Vagina (tissue), 2 donors: ENCODE results near the gene ATP2B2. TPM values are rescaled to one million over a fixed set of nuclear protein-coding genes. Genes with fewer than 3 reads are reported as not detected.

Source experiments
- DNase-seq, 2 donors: peaks; one replicate each; pipeline ENCODE4 v3.0.0-alpha.2; 2017; ENCODE audit errors: extremely low spot score in 2 of 2
- H3K27ac ChIP-seq: fragments of 200-600 bp; sonication (generic); one replicate; pipeline ENCODE4 v1.5.1; 2019
- H3K27me3 ChIP-seq: fragments of 200-600 bp; sonication (generic); one replicate; pipeline ENCODE4 v1.5.1; 2019
- H3K36me3 ChIP-seq, 2 donors: fragments of 200-600 bp; sonication (generic); one replicate each; pipeline ENCODE4 v1.5.1; 2017 to 2019
- H3K4me1 ChIP-seq: fragments of 200-600 bp; sonication (generic); one replicate; pipeline ENCODE4 v1.5.1; 2019
- H3K4me3 ChIP-seq, 2 donors: fragments of 200-600 bp; sonication (generic); 1 replicate in 1 of 2; 2 replicates in 1 of 2; pipeline ENCODE4 v1.5.1; 2016 to 2019
- H3K9me3 ChIP-seq: fragments of 200-600 bp; sonication (generic); one replicate; pipeline ENCODE4 v1.5.1; 2019
- CTCF ChIP-seq, 3 experiments: fragments of 450-650 bp in 2 of 3; fragments of 200-600 bp in 1 of 3; sonication (generic) in 1 of 3; IDR thresholded peaks; one replicate each; pipeline ENCODE4 v1.5.1; 2017 to 2019; ENCODE audit warnings: antibody characterized with exemption in 3 of 3, mild to moderate bottlenecking in 2 of 3, moderate library complexity in 2 of 3
- POLR2A ChIP-seq, 2 donors: fragments of 450-650 bp; IDR thresholded peaks; one replicate each; pipeline ENCODE4 v1.6.1; 2017; ENCODE audit warnings: antibody characterized with exemption in 2 of 2, mild to moderate bottlenecking in 2 of 2, moderate library complexity in 2 of 2
- POLR2AphosphoS5 ChIP-seq, 2 donors: sonication (generic); formaldehyde crosslinking; IDR thresholded peaks; one replicate each; pipeline ENCODE4 v1.9.0; 2017; ENCODE audit warnings: antibody characterized with exemption in 2 of 2, mild to moderate bottlenecking in 2 of 2, low read depth in 1 of 2; ENCODE audit not compliant: insufficient read depth in 1 of 2
- intact Hi-C: fragments of 100-400 bp; cut with DNase I; formaldehyde crosslinking; loops from one replicate; pipeline ENCODE4 v1.15.1; 2023
- total RNA-seq: library from RNA; depleted of rRNA; stranded (reverse); fragments of >200 nt; gene quantifications from one replicate; pipeline ENCODE4 v1.2.3, GENCODE V29; 2016

The ATP2B2 gene
- total RNA-seq, 1 donor from 2014 or later = 0.25 TPM

- intact Hi-C loops = no loop called here
- Histone ChIP-seq H3K27me3 (no peaks in the 10 kb centered on the region), H3K36me3 (no peaks in the 10 kb centered on the region), H3K4me3 (no peak overlapping the region), H3K4me1 (no peaks in the 10 kb centered on the region), H3K27ac (no peak overlapping the region), H3K9me3 (no peaks in the 10 kb centered on the region)
- no peak for TF ChIP-seq POLR2A (IDR thresholded peaks at IDR 0.05)
- TF ChIP-seq POLR2AphosphoS5 (IDR thresholded peaks at IDR 0.05; ENCODE audit: insufficient read depth in 1 of 2, low read depth in 1 of 2) = no peak
- TF ChIP-seq CTCF (IDR thresholded peaks at IDR 0.05) = no peak
- DNase-seq = no peak
Observed at GRCh38 chr3:10337323-10338163, 167.8 kb downstream of the ATP2B2 start.

GRCh38 chr3:10336761-10337160, 168.6 kb downstream of the ATP2B2 start:
- Histone ChIP-seq H3K27ac (no peak overlapping the region), H3K4me3 (no peak overlapping the region), H3K27me3 (no peaks in the 10 kb centered on the region), H3K4me1 (no peaks in the 10 kb centered on the region), H3K9me3 (no peaks in the 10 kb centered on the region), H3K36me3 (no peaks in the 10 kb centered on the region)
- intact Hi-C loops = no loop called here
- TF ChIP-seq POLR2A (IDR thresholded peaks at IDR 0.05) (no peak), CTCF (IDR thresholded peaks at IDR 0.05) (no peak), POLR2AphosphoS5 (IDR thresholded peaks at IDR 0.05; ENCODE audit: insufficient read depth in 1 of 2, low read depth in 1 of 2) (no peak)
- DNase-seq = no peak

GRCh38 chr3:10335871-10336622, 169.3 kb downstream of the ATP2B2 start:
- Histone ChIP-seq H3K9me3 (no peaks in the 10 kb centered on the region), H3K27me3 (no peaks in the 10 kb centered on the region), H3K4me1 (no peaks in the 10 kb centered on the region), H3K36me3 (no peaks in the 10 kb centered on the region), H3K27ac (no peak overlapping the region), H3K4me3 (no peak overlapping the region)
- intact Hi-C loops = no loop called here
- no peak for TF ChIP-seq POLR2A (IDR thresholded peaks at IDR 0.05)
- TF ChIP-seq POLR2AphosphoS5 (IDR thresholded peaks at IDR 0.05; ENCODE audit: insufficient read depth in 1 of 2, low read depth in 1 of 2) = no peak
- TF ChIP-seq CTCF (IDR thresholded peaks at IDR 0.05) = no peak
- DNase-seq = no peak

GRCh38 chr3:10335190-10335738, 170.1 kb downstream of the ATP2B2 start:
- no peaks in the 10 kb centered on the region for H3K27me3 ChIP-seq
- H3K9me3 ChIP-seq = no peaks in the 10 kb centered on the region
- TF ChIP-seq CTCF (IDR thresholded peaks at IDR 0.05) (no peak), POLR2AphosphoS5 (IDR thresholded peaks at IDR 0.05; ENCODE audit: insufficient read depth in 1 of 2, low read depth in 1 of 2) (no peak), POLR2A (IDR thresholded peaks at IDR 0.05) (no peak)
- intact Hi-C loops = no loop called here
- H3K4me3 ChIP-seq = no peak overlapping the region
- no peaks in the 10 kb centered on the region for H3K4me1 ChIP-seq
- H3K36me3 ChIP-seq = no peaks in the 10 kb centered on the region
- no peak for DNase-seq
- H3K27ac ChIP-seq = no peak overlapping the region
